A549 treated with RU486 at 1 μM for 4 hours (cell line): ENCODE results near the gene NEUROG1. TPM values are rescaled to one million over a fixed set of nuclear protein-coding genes. Genes with fewer than 3 reads are reported as not detected.

Source experiments
- total RNA-seq: library from RNA; stranded (reverse); fragments of 200-300 nt; extraction: Qiagen RNA extraction; gene quantifications from 5 replicates; pipeline ENCODE4 v1.2.3, GENCODE V29; 2022; ENCODE audit warnings: low read depth

The NEUROG1 gene
- not detected in 5 replicates for total RNA-seq

GRCh38 chr5:135535820-135536801 is at the start of gene NEUROG1:
Gene NEUROG1, minus strand, starts transcription at chr5:135535964. Its CDS starts 274 bp downstream, at chr5:135535690.

GRCh38 chr5:135578685-135579341 is 43.0 kb upstream of the NEUROG1 start, which contains the start of gene CXCL14:
Gene CXCL14, minus strand, starts transcription at chr5:135578991. Its CDS starts 213 bp downstream, at chr5:135578778.

Other genes starting within 250 kb of the NEUROG1 start
- 177 to 211 TPM (median 202 TPM) in 5 replicates for gene MACROH2A1, start 136.7 kb downstream of the NEUROG1 start, total RNA-seq
- not detected in 5 replicates for gene DCANP1, start 88.6 kb downstream of the NEUROG1 start, total RNA-seq
- gene TIFAB, start 83.6 kb downstream of the NEUROG1 start, total RNA-seq: not detected in 5 replicates
- gene CXCL14, start 43.0 kb upstream of the NEUROG1 start, total RNA-seq: 0.07 to 0.14 TPM (median 0.07 TPM) in 3 of 5 replicates, not detected in the others